ENCODE data around the gene MSRB3. TPM values are rescaled to one million over a fixed set of nuclear protein-coding genes. Genes with fewer than 3 reads are reported as not detected.

Gene MSRB3
- total and polyA plus RNA-seq, 4 donors: 1.0 to 5.2 (median 3.1) TPM

DNA sequence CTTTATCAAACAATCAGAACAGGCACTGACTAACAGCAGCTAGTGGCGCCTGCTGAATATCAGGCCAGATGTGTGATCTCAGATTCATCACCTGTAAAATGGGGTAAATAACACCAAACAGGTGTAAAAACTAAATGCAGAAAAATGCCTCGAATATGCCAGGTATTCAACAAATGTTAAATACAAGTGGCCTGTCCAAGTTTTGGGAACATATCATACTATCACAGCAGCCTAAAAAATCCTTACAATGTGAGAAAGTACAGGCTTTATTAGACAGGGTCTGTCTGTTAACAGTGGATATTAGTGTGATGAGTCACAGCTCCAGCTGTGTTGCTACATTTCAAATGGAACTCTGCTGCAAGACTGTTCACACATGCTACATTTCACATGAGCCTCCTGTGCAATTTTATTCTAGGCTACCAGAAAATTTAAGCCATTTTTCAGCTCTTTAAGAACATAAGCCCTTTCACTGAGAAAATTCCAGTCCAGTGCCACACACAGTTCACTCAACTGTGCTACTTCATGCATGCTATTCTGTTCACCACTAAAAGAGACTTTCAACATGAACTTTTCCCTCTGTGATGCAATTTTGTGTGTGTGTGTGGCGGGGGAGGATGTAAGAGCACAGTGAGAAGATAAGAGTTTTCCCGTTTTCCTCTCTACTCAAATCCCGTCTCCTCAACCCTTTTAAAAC is 56.7 kb downstream of the MSRB3 start:
- Histone ChIP-seq H3K4me3 (ENCODE audit: low read depth in 1 of 3, low read length in 3 of 3) (no peak overlapping the region), H3K9me3 (ENCODE audit: control insufficient read depth in 4 of 4, low read length in 3 of 4) (no peaks in the 10 kb centered on the region), H3K27ac (ENCODE audit: low read depth in 1 of 2, low read length in 2 of 2) (peak overlapping the region; percentile 81 to 85), H3K36me3 (ENCODE audit: control insufficient read depth in 4 of 4, insufficient read depth in 3 of 4, low read depth in 1 of 4, low read length in 3 of 4) (no peaks in the 10 kb centered on the region), H3K4me1 (ENCODE audit: control insufficient read depth in 4 of 4, insufficient read depth in 4 of 4, low read length in 3 of 4) (peaks cover 3 to 11% (median 6%) of the 10 kb centered on the region in 4 donors), H3K9ac (ENCODE audit: low read depth in 1 of 2, low read length in 2 of 2) (peak overlapping the region in 1 of 2 donors; percentile 32), H3K27me3 (ENCODE audit: control insufficient read depth in 4 of 4, insufficient read depth in 4 of 4, low read length in 3 of 4) (no peaks in the 10 kb centered on the region)
- peak; percentile 41 for DNase-seq (ENCODE audit: low spot score)
- TF ChIP-seq, protein P1, sequence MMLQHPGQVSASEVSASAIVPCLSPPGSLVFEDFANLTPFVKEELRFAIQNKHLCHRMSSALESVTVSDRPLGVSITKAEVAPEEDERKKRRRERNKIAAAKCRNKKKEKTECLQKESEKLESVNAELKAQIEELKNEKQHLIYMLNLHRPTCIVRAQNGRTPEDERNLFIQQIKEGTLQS (IDR thresholded peaks at IDR 0.05): peak; percentile 92
- TF ChIP-seq JUND (IDR thresholded peaks at IDR 0.05) (peak; percentile 90 to 95), TAF1 (conservative IDR thresholded peaks at IDR 0.05) (no peak), HNF4G (IDR thresholded peaks at IDR 0.05) (peak; percentile 58), HNF4A (conservative IDR thresholded peaks at IDR 0.05) (peak; percentile 88 to 92), RXRA (IDR thresholded peaks at IDR 0.05) (peak; percentile 80 to 89), FOXA1 (IDR thresholded peaks at IDR 0.05) (peak; percentile 60), EGR1 (IDR thresholded peaks at IDR 0.05; ENCODE audit: low read depth in 2 of 2) (peak; percentile 96 to 98), NR2F2 (IDR thresholded peaks at IDR 0.05) (no peak), FOXA2 (IDR thresholded peaks at IDR 0.05) (no peak), RAD21 (IDR thresholded peaks at IDR 0.05) (peak; percentile 58 to 70), SP1 (IDR thresholded peaks at IDR 0.05) (peak; percentile 93), GABPA (IDR thresholded peaks at IDR 0.05 in 1 of 2, conservative IDR thresholded peaks at IDR 0.05 in 1 of 2) (peak in 1 of 2 donors; percentile 61), YY1 (IDR thresholded peaks at IDR 0.05) (peak; percentile 81), REST (IDR thresholded peaks at IDR 0.05) (peak; percentile 86)
- TF ChIP-seq, protein P2, sequence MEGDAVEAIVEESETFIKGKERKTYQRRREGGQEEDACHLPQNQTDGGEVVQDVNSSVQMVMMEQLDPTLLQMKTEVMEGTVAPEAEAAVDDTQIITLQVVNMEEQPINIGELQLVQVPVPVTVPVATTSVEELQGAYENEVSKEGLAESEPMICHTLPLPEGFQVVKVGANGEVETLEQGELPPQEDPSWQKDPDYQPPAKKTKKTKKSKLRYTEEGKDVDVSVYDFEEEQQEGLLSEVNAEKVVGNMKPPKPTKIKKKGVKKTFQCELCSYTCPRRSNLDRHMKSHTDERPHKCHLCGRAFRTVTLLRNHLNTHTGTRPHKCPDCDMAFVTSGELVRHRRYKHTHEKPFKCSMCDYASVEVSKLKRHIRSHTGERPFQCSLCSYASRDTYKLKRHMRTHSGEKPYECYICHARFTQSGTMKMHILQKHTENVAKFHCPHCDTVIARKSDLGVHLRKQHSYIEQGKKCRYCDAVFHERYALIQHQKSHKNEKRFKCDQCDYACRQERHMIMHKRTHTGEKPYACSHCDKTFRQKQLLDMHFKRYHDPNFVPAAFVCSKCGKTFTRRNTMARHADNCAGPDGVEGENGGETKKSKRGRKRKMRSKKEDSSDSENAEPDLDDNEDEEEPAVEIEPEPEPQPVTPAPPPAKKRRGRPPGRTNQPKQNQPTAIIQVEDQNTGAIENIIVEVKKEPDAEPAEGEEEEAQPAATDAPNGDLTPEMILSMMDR (IDR thresholded peaks at IDR 0.05; ENCODE audit: low read depth, low read length, missing input control): no peak
- TF ChIP-seq, protein P3, sequence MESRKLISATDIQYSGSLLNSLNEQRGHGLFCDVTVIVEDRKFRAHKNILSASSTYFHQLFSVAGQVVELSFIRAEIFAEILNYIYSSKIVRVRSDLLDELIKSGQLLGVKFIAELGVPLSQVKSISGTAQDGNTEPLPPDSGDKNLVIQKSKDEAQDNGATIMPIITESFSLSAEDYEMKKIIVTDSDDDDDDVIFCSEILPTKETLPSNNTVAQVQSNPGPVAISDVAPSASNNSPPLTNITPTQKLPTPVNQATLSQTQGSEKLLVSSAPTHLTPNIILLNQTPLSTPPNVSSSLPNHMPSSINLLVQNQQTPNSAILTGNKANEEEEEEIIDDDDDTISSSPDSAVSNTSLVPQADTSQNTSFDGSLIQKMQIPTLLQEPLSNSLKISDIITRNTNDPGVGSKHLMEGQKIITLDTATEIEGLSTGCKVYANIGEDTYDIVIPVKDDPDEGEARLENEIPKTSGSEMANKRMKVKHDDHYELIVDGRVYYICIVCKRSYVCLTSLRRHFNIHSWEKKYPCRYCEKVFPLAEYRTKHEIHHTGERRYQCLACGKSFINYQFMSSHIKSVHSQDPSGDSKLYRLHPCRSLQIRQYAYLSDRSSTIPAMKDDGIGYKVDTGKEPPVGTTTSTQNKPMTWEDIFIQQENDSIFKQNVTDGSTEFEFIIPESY (IDR thresholded peaks at IDR 0.05): peak; percentile 92
- TF ChIP-seq, protein P4, sequence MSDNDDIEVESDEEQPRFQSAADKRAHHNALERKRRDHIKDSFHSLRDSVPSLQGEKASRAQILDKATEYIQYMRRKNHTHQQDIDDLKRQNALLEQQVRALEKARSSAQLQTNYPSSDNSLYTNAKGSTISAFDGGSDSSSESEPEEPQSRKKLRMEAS (IDR thresholded peaks at IDR 0.05): peak; percentile 81
- 42% methylated on average over 5 of the region's 5 CpGs for WGBS

Measured in liver (tissue), 9 donors.